Measurements from ENCODE around the gene FSTL4. TPM values are rescaled to one million over a fixed set of nuclear protein-coding genes. Genes with fewer than 3 reads are reported as not detected.

The FSTL4 gene
- polyA plus RNA-seq, 3 donors, result 0.76 to 1.8 (median 0.89) TPM

DNA sequence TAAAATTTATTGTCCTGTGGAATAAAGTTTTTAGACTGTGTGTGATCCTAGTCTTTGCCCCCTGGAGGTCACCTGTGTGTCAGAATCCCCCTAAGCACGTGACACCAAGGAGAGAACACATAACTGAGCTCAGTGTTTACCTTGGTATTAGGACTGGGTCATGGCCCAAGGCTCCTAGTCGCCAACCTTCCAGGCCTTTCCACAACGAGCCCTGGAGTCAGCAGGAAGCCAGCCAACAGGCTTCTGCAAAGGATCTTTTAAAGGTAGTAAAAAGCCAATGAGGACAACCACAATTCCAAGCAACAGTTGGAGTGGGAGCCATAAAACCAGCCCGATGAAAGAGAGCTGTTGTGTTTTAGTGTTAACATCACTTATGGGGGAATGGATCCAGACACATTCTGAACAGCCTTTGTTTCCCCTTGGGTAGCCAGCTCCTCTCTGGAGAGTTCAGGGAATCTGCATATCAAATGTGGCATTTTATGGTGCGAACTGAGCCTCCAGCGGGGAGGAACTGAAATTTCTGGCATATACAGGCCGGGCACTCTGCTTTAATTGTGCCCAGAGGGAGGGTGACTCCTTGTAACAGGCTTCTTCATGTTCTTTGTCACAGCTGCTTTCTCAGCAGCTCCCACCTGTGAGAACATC is 239.9 kb downstream of the FSTL4 start:
- no peak for DNase-seq (ENCODE audit: low read depth in 3 of 3, low spot score in 2 of 3)

DNA sequence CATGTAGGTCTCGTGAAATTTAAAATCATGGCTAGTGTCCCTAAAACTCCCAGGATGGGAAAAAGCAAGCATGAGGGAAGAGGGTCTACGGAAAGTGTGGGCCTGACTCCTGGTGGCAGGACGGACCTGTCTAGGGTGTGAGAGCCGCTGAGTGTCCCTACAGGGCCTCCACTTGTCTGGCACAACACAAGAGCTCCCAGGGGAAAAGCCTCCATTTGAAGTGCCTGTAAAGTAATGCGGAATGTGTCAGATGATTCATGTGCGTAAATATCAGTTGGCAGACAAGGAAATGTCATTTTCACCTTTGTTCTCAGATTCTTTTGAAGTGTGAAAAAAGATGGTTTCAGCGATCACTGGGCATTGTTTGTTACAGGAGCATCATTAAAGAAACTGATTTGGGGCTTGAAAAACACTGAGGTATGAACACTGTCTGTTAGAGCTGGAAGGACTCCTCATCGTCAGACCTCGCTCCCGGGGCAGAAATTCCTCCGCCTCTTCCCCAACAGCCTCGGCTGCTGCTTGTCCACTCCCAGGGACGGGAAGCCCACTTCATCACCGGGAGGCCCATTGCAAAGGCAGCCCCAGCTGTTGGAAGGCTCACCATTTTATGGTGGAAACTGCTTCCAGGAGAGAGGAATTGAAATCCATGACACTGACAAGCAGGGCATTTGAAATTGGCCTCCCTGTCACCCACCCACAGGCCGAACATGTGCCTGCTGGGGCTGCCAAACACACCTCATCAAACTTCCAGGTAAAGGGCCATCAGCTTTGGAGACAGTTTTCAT is 240.8 kb downstream of the FSTL4 start:
- no peak for DNase-seq (ENCODE audit: low read depth in 3 of 3, low spot score in 2 of 3)

DNA sequence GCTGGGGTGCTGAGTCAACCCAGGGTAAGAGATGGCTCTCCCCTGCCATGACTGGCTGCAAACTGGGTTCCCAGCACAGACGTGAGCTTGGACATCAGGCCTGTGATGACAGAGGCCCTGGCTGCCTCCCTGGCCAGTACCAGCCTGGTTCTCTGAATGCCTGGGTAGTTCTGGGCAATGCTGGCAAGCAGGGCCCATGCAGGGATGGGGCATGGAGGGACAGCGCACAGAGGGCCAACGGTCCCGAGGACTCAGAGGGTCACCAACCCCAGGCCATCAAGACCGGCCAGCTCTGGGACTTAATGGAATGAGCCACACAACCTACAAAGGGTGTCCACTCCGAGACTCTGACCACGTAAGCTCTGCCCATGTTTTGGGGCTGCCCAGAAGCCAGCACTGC is 241.4 kb downstream of the FSTL4 start:
- DNase-seq (ENCODE audit: low read depth in 3 of 3, low spot score in 2 of 3), result no peak

DNA sequence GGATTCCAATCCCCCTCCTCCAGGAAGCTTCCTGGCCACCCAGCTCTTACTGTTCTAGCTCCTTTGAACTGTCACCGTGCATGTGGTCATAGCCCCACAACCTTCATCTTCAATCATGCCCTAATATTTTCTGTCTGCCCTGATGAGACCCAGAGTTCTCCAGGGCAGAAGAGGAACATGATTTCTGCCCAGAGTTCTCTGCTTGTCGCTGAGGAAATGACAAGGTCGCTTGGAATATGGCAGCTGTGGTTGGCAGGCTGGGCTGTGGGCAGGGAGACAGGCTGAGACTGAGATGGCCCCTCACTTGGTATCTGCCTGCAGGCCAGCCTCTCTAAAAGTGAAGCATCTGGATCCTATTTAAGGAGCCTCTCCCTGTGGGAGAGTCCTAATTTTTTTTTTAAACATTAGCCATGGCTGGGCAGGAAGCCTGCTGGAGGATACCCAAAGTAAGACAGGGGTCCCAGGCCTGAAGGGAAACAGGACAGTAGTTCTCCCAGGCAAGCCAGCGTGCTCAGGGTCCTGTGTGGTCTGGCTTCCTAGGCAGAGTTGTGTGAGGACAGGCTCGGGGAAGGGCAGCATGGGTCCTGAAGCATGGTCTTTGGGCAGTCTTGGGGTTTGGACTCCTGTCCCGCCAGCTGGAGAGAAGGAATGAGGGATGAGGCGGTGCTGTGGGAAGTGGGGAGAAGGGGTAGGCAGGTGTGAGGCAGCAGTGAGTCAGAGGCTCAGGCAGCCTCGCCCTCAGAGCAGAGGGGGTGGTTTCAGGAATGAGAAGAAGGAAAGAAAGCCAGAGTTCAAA is 242.1 kb downstream of the FSTL4 start:
- DNase-seq (ENCODE audit: low read depth in 3 of 3, low spot score in 2 of 3), result no peak

DNA sequence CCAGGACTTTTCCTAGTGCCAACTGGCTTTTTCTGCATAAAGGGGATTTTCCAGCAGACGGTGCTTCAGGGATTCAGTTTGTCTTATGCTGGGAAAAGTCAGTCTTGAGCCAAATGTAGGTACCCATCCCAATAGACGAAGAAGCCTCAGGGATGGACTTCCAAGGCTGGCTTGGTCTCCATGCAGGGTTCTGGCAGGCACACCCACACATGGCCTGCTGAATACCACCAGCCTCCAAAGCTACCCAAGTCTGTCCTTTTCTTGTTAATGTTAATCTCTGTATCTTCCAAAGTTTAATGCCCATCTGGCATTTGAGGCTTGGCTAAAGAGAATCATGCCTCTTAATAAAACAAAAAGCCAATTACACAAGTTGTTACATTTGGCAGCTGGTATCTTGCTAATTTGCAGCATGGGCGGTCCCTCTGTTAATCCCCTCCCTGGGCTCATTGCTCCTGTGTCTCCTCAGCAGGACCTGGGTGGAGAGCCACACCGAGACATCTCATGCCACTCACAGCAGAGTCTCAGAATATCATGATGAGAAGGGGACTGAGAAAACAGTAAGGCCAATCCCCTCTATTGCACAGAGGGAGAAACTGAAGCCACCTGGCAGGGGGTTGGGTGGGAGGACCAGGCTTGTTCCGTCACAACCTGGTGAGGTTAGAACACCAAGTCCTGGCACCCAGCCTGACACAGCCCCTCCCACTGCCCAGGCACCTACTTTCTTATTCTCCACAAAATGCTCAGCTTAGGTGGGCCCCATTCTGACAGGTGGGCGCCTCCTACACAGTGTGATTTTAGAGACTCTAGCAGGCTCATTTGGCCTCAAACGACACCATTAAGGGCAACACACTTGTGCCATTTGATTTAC is 243.2 kb downstream of the FSTL4 start:
- no peak for DNase-seq (ENCODE audit: low read depth in 3 of 3, low spot score in 2 of 3)

DNA sequence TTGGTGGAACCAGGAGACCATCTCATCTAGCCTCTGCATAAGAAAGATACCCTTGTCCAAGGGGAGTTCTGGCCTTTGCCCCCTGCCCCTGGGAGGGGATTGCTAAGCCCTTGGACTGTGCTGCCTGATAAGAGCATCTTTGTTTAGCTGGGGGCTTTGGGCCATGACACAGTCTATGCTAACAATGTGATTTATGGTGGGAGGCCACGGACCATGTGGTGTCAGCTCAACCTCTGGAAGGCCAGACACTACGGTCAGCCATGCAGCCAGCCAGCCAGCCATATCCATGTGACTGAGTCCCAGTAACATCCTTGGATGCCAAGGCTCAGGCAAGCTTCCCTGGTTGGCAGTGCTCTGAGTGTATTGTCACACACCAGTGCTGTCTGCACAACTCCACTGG is 244.4 kb downstream of the FSTL4 start:
- peak in 1 of 3 donors; percentile 27 for DNase-seq (ENCODE audit: low read depth in 3 of 3, low spot score in 2 of 3)

DNA sequence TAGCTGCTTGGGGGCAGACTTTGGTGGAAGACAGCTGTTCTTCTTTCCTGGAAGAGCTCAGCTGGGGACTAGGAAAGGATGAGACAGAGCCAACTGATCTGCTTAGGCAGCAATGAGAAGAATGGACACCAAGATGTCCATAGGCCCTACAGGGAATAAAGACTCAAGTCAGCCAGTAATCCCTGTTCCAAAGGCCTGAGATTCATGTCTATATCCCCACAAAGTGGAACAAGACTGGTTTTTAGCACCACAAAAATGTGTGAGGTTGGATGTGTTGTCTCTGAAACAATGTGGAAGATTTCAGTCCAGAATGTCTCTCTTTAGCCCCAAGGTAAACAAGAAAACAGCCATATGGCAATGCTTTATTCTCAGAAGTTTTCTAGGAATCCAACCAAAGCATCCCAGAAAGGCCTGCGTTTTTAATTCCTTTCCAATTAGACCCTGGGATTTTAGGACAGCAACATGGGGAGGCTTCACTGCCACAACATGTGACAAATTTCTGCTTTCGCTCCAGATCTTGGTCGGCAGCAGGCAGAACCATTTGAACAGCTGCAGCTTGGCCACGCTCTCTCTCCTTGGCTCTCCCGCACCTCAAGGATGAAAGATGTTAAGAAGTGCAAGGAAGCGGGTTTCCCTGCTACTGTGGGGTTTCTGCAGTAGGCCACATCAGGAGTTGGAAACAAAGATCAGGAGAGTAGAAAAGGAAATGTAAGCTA is 245.1 kb downstream of the FSTL4 start:
- no peak for DNase-seq (ENCODE audit: low read depth in 3 of 3, low spot score in 2 of 3)

DNA sequence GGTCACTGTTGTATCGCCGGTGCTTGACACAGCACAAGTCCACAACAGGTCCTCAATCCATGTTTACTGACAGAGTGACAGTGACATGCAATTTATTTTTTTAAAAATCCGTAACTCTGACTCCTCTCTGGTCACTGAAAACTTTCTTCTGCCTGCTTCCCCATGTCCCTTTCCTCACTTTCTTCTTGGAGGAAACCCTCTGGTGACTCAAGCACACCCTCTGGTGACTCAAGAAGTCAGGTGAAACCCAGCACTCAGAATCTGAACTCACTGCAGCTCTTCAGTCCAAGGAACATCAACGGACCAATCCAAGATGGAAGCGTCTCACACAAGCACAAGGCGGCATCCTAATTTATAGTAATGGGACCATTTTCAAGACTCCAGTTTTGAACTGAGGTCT is 245.9 kb downstream of the FSTL4 start:
- DNase-seq (ENCODE audit: low read depth in 3 of 3, low spot score in 2 of 3), result no peak

DNA sequence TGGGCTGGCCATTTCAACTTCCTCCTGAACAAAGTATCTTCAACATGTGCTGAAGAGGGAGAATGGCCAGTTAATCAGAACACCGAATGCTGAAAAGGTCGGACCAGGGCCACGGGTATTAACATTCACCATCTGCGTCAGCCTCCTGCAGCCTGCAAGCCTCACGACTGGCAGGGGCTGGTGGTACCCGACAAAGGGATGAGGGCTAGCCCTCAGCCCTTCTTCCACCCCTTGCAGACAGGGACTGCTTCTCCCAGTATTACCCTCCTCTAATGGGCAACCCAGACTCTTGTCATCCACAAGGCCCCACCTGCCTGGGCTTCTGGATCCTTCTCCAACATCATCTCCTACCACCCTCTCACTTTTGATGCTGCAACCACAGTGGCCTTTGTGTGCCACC is 246.6 kb downstream of the FSTL4 start:
- DNase-seq (ENCODE audit: low read depth in 3 of 3, low spot score in 2 of 3), result no peak

DNA sequence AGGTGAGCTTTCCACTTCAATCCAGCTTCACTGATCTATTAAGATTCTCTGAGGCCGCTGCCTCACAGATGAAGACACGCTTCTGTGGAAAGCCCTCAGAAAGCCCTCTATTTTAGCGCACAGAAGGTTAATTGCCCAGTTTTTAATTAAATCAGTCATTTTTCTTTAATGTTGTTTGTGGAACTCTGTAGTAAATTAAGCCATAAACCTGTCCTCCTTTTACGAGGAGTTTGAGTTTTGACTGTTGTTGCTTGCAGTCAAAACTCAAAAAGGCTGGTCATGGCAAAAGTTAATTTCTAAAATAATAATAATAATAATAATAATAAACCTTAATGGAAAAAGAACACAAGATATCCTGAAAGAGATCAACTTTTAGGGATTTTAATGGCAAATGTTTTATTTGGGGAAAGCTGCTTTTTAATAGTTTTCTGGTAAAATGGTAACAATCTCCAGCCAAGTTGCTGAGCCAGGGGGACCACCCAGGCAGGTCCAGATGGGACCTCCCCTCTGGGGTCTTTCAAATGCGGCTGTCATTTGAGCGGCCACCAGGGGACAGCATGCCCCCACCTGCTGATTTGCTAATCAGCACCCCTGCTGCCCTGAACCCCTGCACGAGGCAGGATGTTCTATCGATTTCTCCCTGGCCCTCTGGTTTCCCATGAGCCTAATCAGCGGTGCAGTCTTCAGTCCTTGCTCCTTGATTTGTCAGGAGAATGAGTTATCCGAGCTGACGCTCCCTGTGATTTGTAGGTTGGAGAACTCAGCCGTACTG is 247.2 kb downstream of the FSTL4 start:
- DNase-seq (ENCODE audit: low read depth in 3 of 3, low spot score in 2 of 3), result peak; percentile 58 to 60 (median 58)

DNA sequence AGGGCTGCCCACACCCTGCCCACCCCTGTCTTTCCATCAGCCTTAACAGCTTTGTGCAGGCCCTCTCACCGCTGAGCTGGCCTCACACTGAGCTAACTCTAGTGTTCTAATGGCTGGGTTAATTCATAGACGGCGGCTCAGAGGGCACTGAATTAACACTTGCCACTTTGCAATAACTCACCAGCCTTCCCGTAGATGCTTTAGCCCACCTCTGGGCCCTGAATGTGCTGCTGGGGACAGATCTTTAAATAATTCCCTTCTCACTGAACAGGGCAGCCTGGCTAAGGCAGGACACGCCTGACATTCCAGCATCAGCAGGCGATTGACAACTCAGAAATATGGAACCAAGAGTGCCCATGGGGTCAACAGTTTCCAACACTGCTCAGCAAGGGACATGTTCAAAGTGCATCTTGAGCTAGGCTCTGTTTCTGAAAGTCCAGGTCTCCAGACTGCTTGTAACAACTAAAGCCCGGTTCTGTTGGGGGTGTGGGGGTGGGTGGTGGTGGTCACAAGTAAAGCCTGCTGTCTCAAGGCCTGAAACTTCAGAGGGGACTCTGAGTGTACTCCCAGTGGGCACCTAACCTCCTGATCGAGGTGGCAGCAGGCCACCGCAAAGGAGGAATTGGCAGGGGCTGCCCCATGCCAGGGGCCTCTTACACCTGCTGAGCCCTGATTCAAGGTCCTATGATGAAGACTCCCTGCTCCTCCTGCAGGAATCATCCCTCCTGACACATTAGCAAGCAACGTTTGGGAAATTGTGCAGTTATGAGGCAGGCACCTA is 248.3 kb downstream of the FSTL4 start:
- no peak for DNase-seq (ENCODE audit: low read depth in 3 of 3, low spot score in 2 of 3)

DNA sequence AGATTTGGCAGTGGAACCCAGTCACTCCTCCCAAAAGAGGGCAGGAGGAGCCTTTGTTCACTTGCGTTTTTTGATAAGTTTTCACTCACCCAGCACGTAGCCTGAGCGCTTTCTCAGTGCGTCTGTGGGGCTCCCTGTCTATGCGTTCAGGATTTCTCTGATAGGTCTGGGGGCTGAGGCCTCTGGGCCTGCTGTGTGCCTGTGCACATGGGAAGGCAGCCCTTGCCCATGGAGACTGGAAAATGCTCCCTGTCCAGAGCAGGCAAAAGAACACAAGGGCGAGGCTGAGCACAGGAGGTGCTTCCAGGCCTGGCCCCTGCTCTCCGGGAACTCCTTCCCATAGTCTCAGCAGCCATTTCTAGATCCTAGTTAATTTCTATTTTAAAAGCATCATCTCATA is 249.9 kb downstream of the FSTL4 start:
- DNase-seq (ENCODE audit: low read depth in 3 of 3, low spot score in 2 of 3), result no peak

DNA sequence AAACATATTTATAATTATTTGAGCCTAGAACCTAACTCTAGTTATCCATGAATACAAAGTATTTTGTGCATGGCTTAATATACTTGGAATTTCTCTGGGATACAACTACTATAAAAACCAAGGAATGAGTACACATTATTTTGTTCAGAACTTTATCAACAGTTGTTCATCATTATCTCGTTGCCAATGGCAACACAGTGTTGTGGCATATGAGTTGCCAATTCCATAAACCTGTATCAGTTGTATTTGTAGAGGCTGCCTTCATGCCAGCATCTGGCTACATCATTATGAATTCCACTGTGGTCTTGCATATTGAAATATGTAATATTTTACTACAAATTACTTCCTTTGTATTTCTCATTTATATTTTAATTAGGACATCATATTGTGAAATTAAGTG is 250.4 kb downstream of the FSTL4 start:
- no peak for DNase-seq (ENCODE audit: low read depth in 3 of 3, low spot score in 2 of 3)

DNA sequence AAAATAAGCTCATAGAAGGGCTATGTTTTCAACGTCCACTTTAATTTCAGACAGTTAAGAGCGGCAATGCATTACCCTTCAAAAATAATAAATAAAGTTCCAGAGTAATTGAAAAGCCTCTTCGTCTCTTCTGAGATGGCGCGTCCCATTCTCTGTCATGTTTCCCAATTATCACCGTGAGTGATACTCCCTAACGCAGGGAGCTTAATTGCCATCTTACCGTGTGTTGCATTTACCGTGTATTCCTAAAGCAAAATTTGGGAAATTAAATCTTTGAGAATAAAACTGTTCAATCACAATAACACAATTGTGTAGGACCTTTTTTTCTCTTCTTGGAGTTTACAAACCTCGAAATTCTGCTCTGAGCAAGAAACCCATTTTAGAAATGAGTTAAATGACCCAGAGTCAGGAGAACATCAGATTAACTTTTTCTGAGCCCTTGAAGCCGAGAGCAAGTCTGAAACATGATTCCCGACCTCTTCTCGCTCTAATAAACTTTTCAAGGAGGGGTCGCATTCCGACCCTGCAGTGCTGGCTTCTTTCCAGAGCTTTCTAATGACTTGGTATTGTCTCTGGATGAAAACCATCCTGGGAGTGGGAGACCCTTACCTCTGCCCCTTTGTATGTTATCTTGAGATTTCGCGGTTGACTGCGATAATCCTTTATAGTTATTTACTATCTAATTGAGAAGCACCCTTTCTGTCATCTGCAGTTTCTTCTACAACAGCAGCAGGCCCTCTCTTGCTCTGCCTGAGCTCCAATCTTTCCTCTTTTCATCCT is 251.5 kb downstream of the FSTL4 start:
- peak; percentile 65 to 76 (median 70) for DNase-seq (ENCODE audit: low read depth in 3 of 3, low spot score in 2 of 3)

DNA sequence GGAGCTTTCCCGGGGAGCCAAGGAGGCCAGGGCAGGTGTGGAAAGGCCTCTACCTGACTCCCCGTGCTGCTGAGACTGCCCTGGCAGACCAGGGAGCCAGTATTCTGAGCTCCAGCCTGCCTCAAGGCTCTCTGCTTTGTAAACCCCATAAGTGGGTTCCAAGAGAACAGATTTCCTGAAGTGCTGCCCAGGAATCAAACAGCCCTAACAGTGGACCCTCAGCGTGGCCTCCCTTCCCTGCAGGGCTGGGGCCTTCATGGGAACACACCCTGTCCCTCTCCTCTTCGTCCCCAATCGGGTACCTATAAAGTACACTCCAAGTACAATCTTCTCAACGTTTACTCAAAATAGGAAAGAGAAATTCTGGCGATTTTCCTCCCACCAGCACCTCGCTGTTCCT is 252.5 kb downstream of the FSTL4 start:
- DNase-seq (ENCODE audit: low read depth in 3 of 3, low spot score in 2 of 3), result no peak

DNA sequence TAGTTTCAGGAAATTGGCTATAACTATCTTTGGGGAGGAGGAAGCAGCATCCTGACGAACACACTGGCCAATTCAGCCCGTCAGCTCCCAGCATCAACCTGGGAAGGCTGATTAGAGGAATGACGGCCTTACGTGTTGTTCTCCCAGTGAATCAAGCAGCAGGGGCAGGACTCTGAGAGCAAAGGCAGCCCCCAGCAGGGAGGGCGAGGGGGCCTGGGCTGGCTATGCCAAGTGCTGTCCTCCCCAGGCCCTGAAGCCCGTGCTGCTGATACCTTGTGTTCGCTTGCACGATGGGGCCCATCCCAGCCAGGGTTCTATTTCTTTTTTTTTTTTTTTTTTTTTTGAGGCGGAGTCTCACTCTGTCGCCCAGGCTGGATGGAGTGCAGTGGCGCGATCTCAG is 254.1 kb downstream of the FSTL4 start:
- no peak for DNase-seq (ENCODE audit: low read depth in 3 of 3, low spot score in 2 of 3)

DNA sequence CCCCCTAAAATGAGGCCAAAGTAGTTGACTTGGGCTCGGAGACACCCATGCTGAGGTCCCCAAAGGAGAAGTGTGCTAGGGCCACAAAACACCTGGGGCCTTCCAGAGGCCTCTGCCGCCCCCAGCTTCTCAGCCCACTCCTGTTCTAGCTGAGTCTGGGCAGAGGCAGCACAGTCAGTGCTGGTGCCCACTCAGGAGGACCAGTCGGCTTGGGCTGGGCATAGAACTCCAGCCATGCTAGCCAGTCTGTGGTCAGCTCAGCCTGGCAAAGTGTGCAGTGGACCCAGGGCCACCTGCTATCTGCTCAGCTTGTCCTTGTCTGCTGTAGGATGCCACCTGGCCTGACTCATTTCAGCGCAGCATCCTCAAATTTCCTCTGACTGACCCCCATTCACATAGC is 254.6 kb downstream of the FSTL4 start:
- no peak for DNase-seq (ENCODE audit: low read depth in 3 of 3, low spot score in 2 of 3)

DNA sequence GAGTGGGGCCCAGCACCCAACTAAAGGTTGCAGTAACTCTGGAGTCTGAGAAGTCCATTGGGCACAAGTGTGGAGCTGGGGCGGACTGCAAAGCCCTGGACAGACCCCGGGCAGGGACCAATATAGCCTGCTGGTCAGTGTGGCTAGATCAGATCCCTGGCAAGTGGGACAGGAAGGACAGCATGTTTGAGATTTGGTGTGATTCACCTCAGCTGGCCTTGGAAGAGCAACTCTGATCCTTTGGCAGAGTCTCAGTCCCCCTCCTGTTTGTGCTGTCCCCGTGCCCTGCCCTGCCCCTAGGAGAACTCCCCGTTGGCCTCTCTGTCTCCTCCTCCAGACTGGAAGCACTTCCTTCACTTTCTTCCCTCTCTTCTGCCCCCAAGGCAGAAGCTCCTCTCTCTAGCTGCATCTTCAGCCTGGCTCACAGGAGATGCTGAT is 255.3 kb downstream of the FSTL4 start:
- DNase-seq (ENCODE audit: low read depth in 3 of 3, low spot score in 2 of 3), result no peak

Measured in right renal cortex interstitium (tissue), 3 donors.